Choroid plexus epithelial cell (primary cell): ENCODE measurements around the gene ANKH.

Source experiments
- DNase-seq: peaks from one replicate; pipeline ENCODE4 v3.0.0-alpha.2; 2010; ENCODE audit warnings: low read depth
- H3K4me3 ChIP-seq: 2 replicates; pipeline ENCODE4 v1.5.1; 2011; ENCODE audit warnings: low read depth, mild to moderate bottlenecking, control low read depth, low read length, moderate library complexity
- CTCF ChIP-seq: conservative IDR thresholded peaks from 2 replicates; pipeline ENCODE4 v1.5.1; 2011; ENCODE audit warnings: low read depth, mild to moderate bottlenecking, control low read depth, inconsistent platforms, low read length, moderate library complexity

The ANKH gene

DNA sequence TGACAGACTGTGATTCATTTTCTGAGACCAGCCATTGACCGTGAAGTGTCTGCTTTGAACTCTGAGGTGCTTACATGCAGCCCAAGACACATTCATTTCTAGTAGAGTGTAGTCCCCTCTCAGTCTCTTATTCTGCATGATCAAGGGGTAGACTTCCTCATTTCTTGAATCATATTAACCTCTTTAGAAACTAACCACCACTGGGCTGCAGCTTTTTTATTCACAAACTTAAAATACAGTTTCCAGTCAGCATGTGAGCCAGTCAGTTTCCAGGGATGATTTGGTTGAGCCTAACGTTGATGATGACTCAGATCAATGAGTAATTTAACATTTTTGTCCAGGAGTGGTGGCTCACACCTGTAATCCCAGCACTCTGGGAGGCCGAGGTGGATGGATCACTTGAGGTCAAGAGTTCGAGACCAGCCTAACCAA, 147.9 kb downstream of the ANKH start:
- no peak for DNase-seq
- no peak overlapping the region for H3K4me3 ChIP-seq
- TF ChIP-seq CTCF = no peak

DNA sequence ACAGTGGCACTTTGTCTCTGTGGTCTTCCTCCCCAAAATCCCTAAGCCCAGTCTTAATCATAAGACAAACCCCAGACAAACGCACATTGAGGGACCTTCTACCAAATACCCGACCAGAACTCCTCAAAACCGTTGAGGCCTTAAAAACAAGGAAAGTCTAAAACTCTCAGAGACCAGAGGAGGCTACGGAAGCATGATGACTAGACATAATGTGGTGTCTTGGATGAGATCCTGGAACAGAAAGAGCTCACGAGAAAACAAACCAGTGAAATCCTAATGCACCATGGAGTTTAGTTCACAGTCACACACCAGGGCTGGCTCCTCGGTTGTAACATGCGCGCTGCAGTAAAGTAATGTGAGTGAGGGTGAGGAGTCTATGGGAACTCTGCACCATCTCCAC, 148.7 kb downstream of the ANKH start:
- no peak for TF ChIP-seq CTCF
- no peak overlapping the region for H3K4me3 ChIP-seq
- no peak for DNase-seq

- no peak for TF ChIP-seq CTCF
- no peak for DNase-seq
- H3K4me3 ChIP-seq = no peak overlapping the region
These were observed 149.5 kb downstream of the ANKH start for GRCh38 chr5:14721990-14722656.

GRCh38 chr5:14720236-14720923, 151.2 kb downstream of the ANKH start:
- no peak for TF ChIP-seq CTCF
- peak; percentile 87 for DNase-seq
- no peak overlapping the region for H3K4me3 ChIP-seq

DNA sequence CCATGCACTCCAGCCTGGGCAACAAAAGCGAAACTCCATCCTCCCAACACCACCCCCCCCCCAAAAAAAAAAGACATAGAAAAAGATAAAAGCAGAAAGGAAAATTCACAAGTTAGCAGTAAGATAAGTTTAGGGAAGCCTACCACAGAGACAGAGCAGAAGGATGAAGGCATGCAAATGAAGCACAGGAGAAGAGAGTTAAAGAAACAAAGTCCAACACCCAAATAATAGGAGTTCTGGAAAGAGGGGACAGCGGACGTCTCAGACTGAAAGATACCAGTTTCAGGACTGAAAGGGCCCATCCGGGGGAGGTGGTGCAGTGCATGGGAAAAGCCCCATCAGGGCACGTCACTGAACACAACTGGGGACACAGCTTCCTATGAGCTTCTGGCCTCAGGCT, 152.8 kb downstream of the ANKH start:
- no peak for DNase-seq
- TF ChIP-seq CTCF = no peak
- H3K4me3 ChIP-seq = no peak overlapping the region

DNA sequence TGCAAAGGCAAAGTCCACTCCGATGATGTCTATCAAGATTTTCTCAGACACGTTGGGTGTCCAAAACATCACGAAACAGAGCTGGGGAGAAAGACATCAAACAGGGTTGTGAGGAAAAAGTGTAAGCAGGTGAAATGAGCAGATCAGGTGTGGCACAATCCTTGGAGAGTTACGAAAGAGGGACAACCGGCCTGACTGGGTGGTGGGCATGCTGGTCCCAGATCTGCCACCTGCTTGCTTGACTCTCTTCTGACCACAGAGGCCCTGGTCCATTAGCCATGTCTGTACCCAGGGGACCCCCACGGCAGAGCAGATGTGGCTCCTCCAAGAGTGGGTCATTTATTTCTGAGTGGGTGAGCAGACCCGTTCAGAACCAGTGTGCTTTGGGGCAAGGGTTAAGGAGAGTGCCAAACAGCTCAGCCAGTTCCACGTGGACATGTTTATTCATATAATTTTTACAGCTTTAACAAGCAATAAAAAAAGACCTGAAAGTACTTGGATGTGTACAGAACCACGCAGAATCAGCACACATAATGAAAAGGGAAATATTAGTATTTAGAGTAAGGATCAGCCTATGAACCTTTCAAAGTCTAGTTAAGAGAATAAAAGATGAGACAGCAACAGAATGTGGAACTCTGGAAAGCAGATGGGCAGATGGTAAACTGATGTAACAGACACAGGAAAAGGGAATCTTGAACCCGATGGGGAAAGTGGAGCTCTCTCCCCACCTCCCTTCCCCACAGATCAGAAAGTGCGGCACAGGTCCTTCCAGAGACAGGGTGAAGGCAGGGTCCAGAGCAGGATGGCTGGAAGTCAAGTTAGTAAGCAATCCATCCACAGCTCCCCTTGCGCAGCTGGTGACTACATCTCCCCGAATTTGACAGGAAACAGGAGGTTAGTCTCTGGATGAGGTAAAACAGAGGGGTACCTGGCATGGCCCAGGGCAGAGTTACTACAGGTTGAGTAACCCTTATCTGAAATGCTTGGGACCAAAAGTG, 154.5 kb downstream of the ANKH start:
- DNase-seq = no peak
- TF ChIP-seq CTCF = no peak
- no peak overlapping the region for H3K4me3 ChIP-seq
